ENCODE results near the gene TMIGD2. TPM values are rescaled to one million over a fixed set of nuclear protein-coding genes. Genes with fewer than 3 reads are reported as not detected.

The TMIGD2 gene
- total RNA-seq, 4 donors from 2014 or later, result not detected

DNA sequence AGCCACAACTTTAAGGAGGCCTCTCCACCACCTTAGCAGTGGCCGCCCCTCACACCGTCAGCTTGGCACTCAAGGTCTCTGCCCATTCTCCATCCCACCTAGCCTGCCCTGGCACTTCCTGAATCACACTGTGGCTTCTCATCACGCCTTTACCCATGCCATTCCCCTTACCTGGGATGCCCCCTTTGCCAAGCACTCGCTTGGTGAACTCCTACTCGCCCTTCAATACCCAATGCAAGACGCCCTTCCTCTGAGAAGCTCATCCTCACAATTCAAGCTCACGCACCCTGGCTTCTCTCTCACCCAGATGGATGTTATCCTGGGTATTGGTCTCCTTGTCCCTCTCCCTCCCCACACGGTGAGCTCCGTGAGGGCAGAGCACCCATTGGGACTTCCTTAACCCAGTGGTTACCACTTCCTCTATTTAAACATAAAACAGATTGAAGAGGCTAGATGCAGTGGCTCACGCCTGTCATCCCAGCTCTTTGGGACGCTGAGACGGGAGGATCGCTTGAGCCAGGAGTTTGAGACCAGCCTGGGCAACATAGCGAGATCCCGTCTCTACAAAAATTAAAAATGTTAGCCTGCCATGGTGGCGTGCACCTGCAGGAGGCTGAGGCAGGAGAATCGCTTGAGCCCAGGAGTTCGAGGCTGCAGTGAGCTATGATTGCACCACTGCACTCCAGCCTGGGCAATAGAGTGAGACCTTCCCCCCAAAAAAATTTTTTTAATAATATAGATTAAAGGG is 35.8 kb downstream of the TMIGD2 start:
- peaks cover 89% of the 10 kb centered on the region for H3K36me3 ChIP-seq
- DNase-seq (ENCODE audit: low spot score in 2 of 2), result no peak
- H3K27ac ChIP-seq, result no peak overlapping the region
- no peaks in the 10 kb centered on the region for H3K9me3 ChIP-seq
- TF ChIP-seq EP300 (IDR thresholded peaks at IDR 0.05) (no peak), POLR2AphosphoS5 (IDR thresholded peaks at IDR 0.05) (no peak), POLR2A (IDR thresholded peaks at IDR 0.05) (no peak)
- TF ChIP-seq, protein P1, sequence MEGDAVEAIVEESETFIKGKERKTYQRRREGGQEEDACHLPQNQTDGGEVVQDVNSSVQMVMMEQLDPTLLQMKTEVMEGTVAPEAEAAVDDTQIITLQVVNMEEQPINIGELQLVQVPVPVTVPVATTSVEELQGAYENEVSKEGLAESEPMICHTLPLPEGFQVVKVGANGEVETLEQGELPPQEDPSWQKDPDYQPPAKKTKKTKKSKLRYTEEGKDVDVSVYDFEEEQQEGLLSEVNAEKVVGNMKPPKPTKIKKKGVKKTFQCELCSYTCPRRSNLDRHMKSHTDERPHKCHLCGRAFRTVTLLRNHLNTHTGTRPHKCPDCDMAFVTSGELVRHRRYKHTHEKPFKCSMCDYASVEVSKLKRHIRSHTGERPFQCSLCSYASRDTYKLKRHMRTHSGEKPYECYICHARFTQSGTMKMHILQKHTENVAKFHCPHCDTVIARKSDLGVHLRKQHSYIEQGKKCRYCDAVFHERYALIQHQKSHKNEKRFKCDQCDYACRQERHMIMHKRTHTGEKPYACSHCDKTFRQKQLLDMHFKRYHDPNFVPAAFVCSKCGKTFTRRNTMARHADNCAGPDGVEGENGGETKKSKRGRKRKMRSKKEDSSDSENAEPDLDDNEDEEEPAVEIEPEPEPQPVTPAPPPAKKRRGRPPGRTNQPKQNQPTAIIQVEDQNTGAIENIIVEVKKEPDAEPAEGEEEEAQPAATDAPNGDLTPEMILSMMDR (IDR thresholded peaks at IDR 0.05), result no peak
- H3K4me1 ChIP-seq, result no peaks in the 10 kb centered on the region
- H3K4me3 ChIP-seq, result no peak overlapping the region
- H3K27me3 ChIP-seq, result no peaks in the 10 kb centered on the region
- 87% methylated on average over 18 of the region's 18 CpGs for WGBS

DNA sequence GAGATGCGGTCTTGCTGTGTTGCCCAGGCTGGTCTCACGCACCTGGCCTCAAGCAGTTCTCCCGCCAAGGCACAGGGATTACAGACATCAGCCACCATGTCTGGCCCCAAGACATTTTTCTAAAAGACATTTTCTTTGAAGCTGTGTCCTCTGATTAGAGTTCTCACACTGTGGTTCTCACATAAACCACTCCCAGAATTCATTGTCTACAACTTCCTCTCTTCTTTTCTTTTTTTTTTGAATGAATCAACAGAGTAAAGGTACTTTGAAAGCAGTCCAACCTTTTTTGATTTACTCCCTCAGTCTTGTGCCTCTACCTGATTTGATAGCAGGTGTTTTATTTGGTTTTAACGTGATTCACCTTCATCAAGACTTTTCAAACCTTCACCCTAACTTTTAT is 37.4 kb downstream of the TMIGD2 start:
- Histone ChIP-seq H3K9me3 (no peaks in the 10 kb centered on the region), H3K27ac (no peak overlapping the region), H3K4me1 (no peaks in the 10 kb centered on the region), H3K36me3 (peaks cover 93% of the 10 kb centered on the region), H3K27me3 (no peaks in the 10 kb centered on the region), H3K4me3 (no peak overlapping the region)
- no peak for DNase-seq (ENCODE audit: low spot score in 2 of 2)
- 64% methylated on average over 4 of the region's 4 CpGs for WGBS
- TF ChIP-seq, protein P1 (IDR thresholded peaks at IDR 0.05), result no peak
- TF ChIP-seq POLR2A (IDR thresholded peaks at IDR 0.05) (no peak), EP300 (IDR thresholded peaks at IDR 0.05) (no peak), POLR2AphosphoS5 (IDR thresholded peaks at IDR 0.05) (no peak)

DNA sequence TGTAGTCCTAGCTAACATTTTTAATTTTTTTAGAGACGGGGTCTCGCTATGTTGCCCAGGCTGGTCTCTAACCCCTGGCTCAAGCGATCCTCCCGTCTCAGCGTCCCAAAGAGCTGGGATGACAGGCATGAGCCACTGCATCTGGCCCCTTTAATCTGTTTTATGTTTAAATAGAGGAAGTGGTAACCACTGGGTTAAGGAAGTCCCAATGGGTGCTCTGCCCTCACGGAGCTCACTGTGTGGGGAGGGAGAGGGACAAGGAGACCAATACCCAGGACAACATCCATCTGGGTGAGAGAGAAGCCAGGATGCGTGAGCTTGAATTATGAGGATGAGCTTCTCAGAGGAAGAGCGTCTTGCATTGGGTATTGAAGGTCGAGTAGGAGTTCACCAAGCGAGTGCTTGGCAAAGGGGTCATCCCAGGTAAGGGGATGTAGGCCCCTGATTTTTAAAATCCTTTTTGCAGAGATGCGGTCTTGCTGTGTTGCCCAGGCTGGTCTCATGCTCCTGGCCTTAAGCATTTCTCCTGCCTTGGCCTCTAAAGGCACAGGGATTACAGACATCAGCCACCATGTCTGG is 41.5 kb downstream of the TMIGD2 start:
- TF ChIP-seq EP300 (IDR thresholded peaks at IDR 0.05), result no peak
- no peak for TF ChIP-seq POLR2AphosphoS5 (IDR thresholded peaks at IDR 0.05)
- TF ChIP-seq POLR2A (IDR thresholded peaks at IDR 0.05), result no peak
- TF ChIP-seq, protein P1 (IDR thresholded peaks at IDR 0.05), result no peak
- 90% methylated on average over 11 of the region's 11 CpGs for WGBS
- no peaks in the 10 kb centered on the region for H3K27me3 ChIP-seq

DNA sequence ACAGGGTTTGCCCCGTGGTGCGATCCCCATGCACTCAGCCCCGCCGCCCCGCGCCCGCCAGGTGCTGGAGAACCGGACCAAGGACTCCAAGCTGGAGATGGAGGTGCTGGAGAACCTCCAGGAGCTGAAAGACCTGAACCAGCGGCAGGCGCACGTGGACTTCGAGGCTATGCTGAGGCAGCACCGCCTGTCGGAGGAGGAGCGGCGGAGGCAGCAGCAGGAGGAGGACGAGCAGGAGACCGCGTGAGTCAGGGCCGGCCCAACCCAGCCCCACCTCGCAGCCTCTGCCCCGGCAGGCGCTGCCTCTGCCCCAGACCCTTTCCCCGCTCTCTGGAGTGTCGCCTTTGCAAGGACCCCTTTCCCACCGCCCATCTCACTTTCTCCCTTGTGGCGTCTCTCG is 44.0 kb downstream of the TMIGD2 start:
- TF ChIP-seq POLR2AphosphoS5 (IDR thresholded peaks at IDR 0.05) (no peak), EP300 (IDR thresholded peaks at IDR 0.05) (no peak), POLR2A (IDR thresholded peaks at IDR 0.05) (no peak)
- TF ChIP-seq, protein P1 (IDR thresholded peaks at IDR 0.05), result no peak
- peaks cover 99% of the 10 kb centered on the region for H3K36me3 ChIP-seq
- 90% methylated on average over 18 of the region's 28 CpGs for WGBS

More for the DNA sequence above, 41.5 kb downstream of the TMIGD2 start:
- Histone ChIP-seq H3K27ac (no peak overlapping the region), H3K4me1 (no peaks in the 10 kb centered on the region), H3K4me3 (no peak overlapping the region), H3K9me3 (no peaks in the 10 kb centered on the region), H3K36me3 (peaks cover 96% of the 10 kb centered on the region)
- no peak for DNase-seq (ENCODE audit: low spot score in 2 of 2)

DNA sequence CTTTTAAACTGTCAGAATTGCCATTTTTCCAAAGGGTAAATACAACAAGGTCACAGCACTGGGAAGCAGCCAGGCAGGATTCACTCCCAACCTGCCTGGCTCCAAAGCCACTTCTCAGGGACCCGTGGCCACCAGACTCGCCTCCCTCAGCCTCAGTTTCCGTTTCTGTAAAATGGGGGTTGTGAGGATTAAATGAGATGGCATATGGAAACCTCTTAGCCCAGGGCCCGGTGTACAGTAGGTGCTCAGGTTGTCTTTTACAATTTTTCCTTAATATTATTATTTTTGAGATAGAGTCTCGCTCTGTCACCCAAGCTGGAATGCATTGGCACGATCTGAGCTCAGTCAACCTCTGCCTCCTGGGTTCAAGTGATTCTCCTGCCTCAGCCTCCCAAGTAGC is 45.2 kb downstream of the TMIGD2 start:
- no peaks in the 10 kb centered on the region for H3K9me3 ChIP-seq
- no peak for DNase-seq (ENCODE audit: low spot score in 2 of 2)
- H3K27me3 ChIP-seq, result no peaks in the 10 kb centered on the region
- H3K4me3 ChIP-seq, result no peak overlapping the region
- no peaks in the 10 kb centered on the region for H3K4me1 ChIP-seq
- WGBS, result 84% methylated on average over 6 of the region's 6 CpGs
- no peak overlapping the region for H3K27ac ChIP-seq
- H3K36me3 ChIP-seq, result peaks cover 99% of the 10 kb centered on the region
- TF ChIP-seq EP300 (IDR thresholded peaks at IDR 0.05) (no peak), POLR2AphosphoS5 (IDR thresholded peaks at IDR 0.05) (no peak), POLR2A (IDR thresholded peaks at IDR 0.05) (no peak)
- TF ChIP-seq, protein P1 (IDR thresholded peaks at IDR 0.05), result no peak

More for the DNA sequence above, 44.0 kb downstream of the TMIGD2 start:
- H3K4me1 ChIP-seq, result no peaks in the 10 kb centered on the region
- H3K27ac ChIP-seq, result no peak overlapping the region
- no peak for DNase-seq (ENCODE audit: low spot score in 2 of 2)
- H3K4me3 ChIP-seq, result no peak overlapping the region
- H3K27me3 ChIP-seq, result no peaks in the 10 kb centered on the region
- H3K9me3 ChIP-seq, result no peaks in the 10 kb centered on the region

All from suprapubic skin (tissue), 4 donors.